HCT116 (cell line): ENCODE results near the gene PEX11G. TPM values are rescaled to one million over a fixed set of nuclear protein-coding genes. Genes with fewer than 3 reads are reported as not detected.

Experiments used
- ATAC-seq: fragments of 200-7000 bp; cut with Tn5 transposase; 2 replicates; pipeline ENCODE4 v1.9.1; 2020; ENCODE audit warnings: mild to moderate bottlenecking, moderate library complexity
- BruUV-seq: library from RNA; stranded (reverse); fragments of 400-500 nt; replicated peaks from 2 replicates; lab custom pipeline; 2021; lab: Mats Ljungman, UMichigan
- CTCF ChIA-PET: fragments of 300-600 bp; sonication (Branson Sonifier 250); formaldehyde crosslinking; loops from one replicate; lab custom pipeline; 2021; ENCODE audit warnings: antibody characterized with exemption; lab: Charles Lee
- POLR2A ChIA-PET: fragments of 300-600, 350-600 bp; sonication (Branson Sonifier 250); formaldehyde crosslinking; loops from one replicate; lab custom pipeline; 2021; ENCODE audit warnings: antibody characterized with exemption; lab: Charles Lee
- RAD21 ChIA-PET, 2 experiments: fragments of 300-600 bp; sonication (Branson Sonifier 250); formaldehyde crosslinking; loops; one replicate each; lab custom pipeline; 2023; ENCODE audit warnings: low total read pairs in 2 of 2; ENCODE audit not compliant: uncharacterized antibody in 2 of 2, unreplicated experiment in 2 of 2, low non-redundant PET in 1 of 2; lab: Charles Lee
- DNase-seq: peaks from one replicate; pipeline ENCODE4 v3.0.0-alpha.2; 2010; ENCODE audit warnings: low read depth, low spot score
- H2AFZ ChIP-seq: fragments of 200-600 bp; shearing (Covaris generic), sonication (generic); 2 replicates; pipeline ENCODE4 v1.6.1; 2017; ENCODE audit warnings: low read depth, mixed run types, mixed read lengths, antibody characterized with exemption, low read length; ENCODE audit not compliant: poor library complexity, severe bottlenecking
- H3K27ac ChIP-seq: 2 replicates; pipeline ENCODE4 v1.5.1; 2012; ENCODE audit warnings: low read depth, low read length
- H3K27me3 ChIP-seq: fragments of 200-600 bp; sonication (generic); 2 replicates; pipeline ENCODE4 v1.6.1; 2016; ENCODE audit warnings: mixed run types, low read length, mixed read lengths; ENCODE audit not compliant: insufficient read depth
- H3K36me3 ChIP-seq, 2 experiments: fragments of 200-500 bp in 1 of 2; fragments of 200-600 bp in 1 of 2; sonication (Bioruptor generic) in 1 of 2; sonication (generic) in 1 of 2; 2 replicates each; pipeline versions ENCODE4 v1.5.1 to v1.6.1; 2014 to 2016; ENCODE audit warnings: low read length in 2 of 2, inconsistent platforms in 1 of 2, mixed read lengths in 1 of 2, mixed run types in 1 of 2; ENCODE audit not compliant: insufficient read depth in 2 of 2, control insufficient read depth in 1 of 2
- H3K4me1 ChIP-seq, 2 experiments: fragments of 200-600 bp in 1 of 2; sonication (generic) in 1 of 2; 2 replicates each; pipeline versions ENCODE4 v1.5.1 to v1.6.1; 2012 to 2017; ENCODE audit warnings: low read length in 2 of 2, inconsistent platforms in 1 of 2, mild to moderate bottlenecking in 1 of 2, mixed read lengths in 1 of 2, mixed run types in 1 of 2, moderate library complexity in 1 of 2; ENCODE audit not compliant: insufficient read depth in 2 of 2, control insufficient read depth in 1 of 2
- H3K4me2 ChIP-seq: fragments of 200-600 bp; sonication (generic); 2 replicates; pipeline ENCODE4 v1.6.1; 2017; ENCODE audit warnings: mixed run types, low read length, mixed read lengths
- H3K4me3 ChIP-seq, 2 experiments: fragments of 200-600 bp in 1 of 2; sonication (generic) in 1 of 2; replicated peaks in 1 of 2; 2 replicates each; pipeline ENCODE4 v1.5.1; 2011 to 2016; ENCODE audit warnings: low read length in 2 of 2, control low read depth in 1 of 2, low read depth in 1 of 2, mild to moderate bottlenecking in 1 of 2, mixed read lengths in 1 of 2, mixed run types in 1 of 2
- H3K79me2 ChIP-seq: fragments of 200-600 bp; sonication (generic); 2 replicates; pipeline ENCODE4 v1.6.1; 2017; ENCODE audit warnings: mild to moderate bottlenecking, mixed run types, low read length, moderate library complexity, mixed read lengths; ENCODE audit not compliant: insufficient read depth
- H3K9ac ChIP-seq: fragments of 200-600 bp; sonication (generic); 2 replicates; pipeline ENCODE4 v1.6.1; 2016; ENCODE audit warnings: low read length, mixed read lengths
- H3K9me2 ChIP-seq: fragments of 200-600 bp; sonication (generic), shearing (Covaris generic); 2 replicates; pipeline ENCODE4 v1.6.1; 2017; ENCODE audit warnings: mixed run types, mild to moderate bottlenecking, moderate library complexity; ENCODE audit not compliant: insufficient read depth
- H3K9me3 ChIP-seq, 2 experiments: fragments of 200-500 bp in 1 of 2; fragments of 200-600 bp in 1 of 2; sonication (Bioruptor generic) in 1 of 2; sonication (generic) in 1 of 2; 2 replicates each; pipeline ENCODE4 v1.6.1; 2014 to 2017; ENCODE audit warnings: low read length in 2 of 2, mixed read lengths in 2 of 2, inconsistent platforms in 1 of 2, low read depth in 1 of 2, mild to moderate bottlenecking in 1 of 2, mixed run types in 1 of 2, moderate library complexity in 1 of 2; ENCODE audit not compliant: control insufficient read depth in 1 of 2, insufficient read depth in 1 of 2
- H4K20me1 ChIP-seq: fragments of 200-600 bp; sonication (generic), shearing (Covaris generic); 2 replicates; pipeline ENCODE4 v1.6.1; 2017; ENCODE audit warnings: mixed run types, mild to moderate bottlenecking, moderate library complexity; ENCODE audit not compliant: insufficient read depth
- CEBPB ChIP-seq: IDR thresholded peaks from 2 replicates; pipeline ENCODE4 v1.6.1; 2012; ENCODE audit warnings: low read depth
- ELF1 ChIP-seq: IDR thresholded peaks from 2 replicates; pipeline ENCODE4 v1.6.1; 2012; ENCODE audit warnings: low read depth, borderline replicate concordance
- EZH2 ChIP-seq: fragments of 200-600 bp; sonication (generic); IDR thresholded peaks from 2 replicates; pipeline ENCODE4 v1.6.1; 2017; ENCODE audit warnings: antibody characterized with exemption, mixed run types
- POLR2AphosphoS5 ChIP-seq: IDR thresholded peaks from 2 replicates; pipeline ENCODE4 v1.6.1; 2011; ENCODE audit warnings: mild to moderate bottlenecking, low read depth, low read length, moderate library complexity
- RAD21 ChIP-seq: IDR thresholded peaks from 2 replicates; pipeline ENCODE4 v1.6.1; 2012; ENCODE audit warnings: low read depth, mild to moderate bottlenecking
- SIN3A ChIP-seq: IDR thresholded peaks from 2 replicates; pipeline ENCODE4 v1.6.1; 2012; ENCODE audit warnings: low read depth
- TCF7L2 ChIP-seq: IDR thresholded peaks from 2 replicates; pipeline ENCODE4 v1.7.0; 2011; ENCODE audit warnings: borderline replicate concordance, inconsistent platforms; ENCODE audit not compliant: insufficient read depth, insufficient read length; ENCODE audit errors: extremely low read depth
- intact Hi-C: fragments of 100-400 bp; cut with micrococcal nuclease; formaldehyde crosslinking; loops from 2 replicates; pipeline ENCODE4 v1.10.0; 2022
- total RNA-seq: library from RNA; stranded (reverse); gene quantifications from one replicate; pipeline ENCODE4 v1.2.1, GENCODE V29; 2021; ENCODE audit not compliant: unreplicated experiment
- TF ChIP-seq, protein P1 (sequence below): IDR thresholded peaks from 2 replicates; pipeline ENCODE4 v1.6.1; 2011; ENCODE audit warnings: mild to moderate bottlenecking, low read length, moderate library complexity; ENCODE audit not compliant: insufficient replicate concordance; ENCODE audit errors: extremely low read depth
- TF ChIP-seq, protein P2 (sequence below), 3 experiments: fragments of 200-600 bp in 1 of 3; sonication (generic) in 1 of 3; IDR thresholded peaks in 2 of 3; conservative IDR thresholded peaks in 1 of 3; 2 replicates each; pipeline ENCODE4 v1.5.1; 2012 to 2017; ENCODE audit warnings: low read depth in 2 of 3, low read length in 2 of 3, antibody characterized with exemption in 1 of 3, borderline replicate concordance in 1 of 3, control low read depth in 1 of 3, mild to moderate bottlenecking in 1 of 3, mixed read lengths in 1 of 3, mixed run types in 1 of 3, moderate library complexity in 1 of 3; ENCODE audit not compliant: insufficient read depth in 1 of 3

The PEX11G gene
- total RNA-seq, 1 experiment from 2014 or later, result 6.4 TPM

- no peak for ATAC-seq
These were observed 10.5 kb downstream of the PEX11G start for GRCh38 chr19:7478173-7478842.

GRCh38 chr19:7477758-7478157 lies 11.1 kb downstream of the PEX11G start:
- Histone ChIP-seq H3K27ac (no peak overlapping the region), H3K36me3 (no peaks in the 10 kb centered on the region), H3K9ac (no peak overlapping the region), H2AFZ (no peak overlapping the region), H3K79me2 (no peaks in the 10 kb centered on the region), H3K4me3 (no peak overlapping the region), H3K27me3 (no peaks in the 10 kb centered on the region), H3K4me2 (no peak overlapping the region), H4K20me1 (no peaks in the 10 kb centered on the region), H3K9me2 (no peaks in the 10 kb centered on the region), H3K9me3 (no peaks in the 10 kb centered on the region), H3K4me1 (peaks cover 5 to 11% of the 10 kb centered on the region in 2 experiments; a peak in 2 of 4 replicates)
- intact Hi-C loops, result no loop called here
- DNase-seq, result no peak
- no peak for ATAC-seq
- ChIA-PET CTCF (no interaction called here), POLR2A (no interaction called here), RAD21 (no interaction called here)
- TF ChIP-seq ELF1 (no peak), CEBPB (no peak), SIN3A (no peak), EZH2 (no peak), POLR2AphosphoS5 (0 out of 2 replicates have a peak, but pooled peaks have one; percentile 8), TCF7L2 (no peak)
- TF ChIP-seq, protein P1, sequence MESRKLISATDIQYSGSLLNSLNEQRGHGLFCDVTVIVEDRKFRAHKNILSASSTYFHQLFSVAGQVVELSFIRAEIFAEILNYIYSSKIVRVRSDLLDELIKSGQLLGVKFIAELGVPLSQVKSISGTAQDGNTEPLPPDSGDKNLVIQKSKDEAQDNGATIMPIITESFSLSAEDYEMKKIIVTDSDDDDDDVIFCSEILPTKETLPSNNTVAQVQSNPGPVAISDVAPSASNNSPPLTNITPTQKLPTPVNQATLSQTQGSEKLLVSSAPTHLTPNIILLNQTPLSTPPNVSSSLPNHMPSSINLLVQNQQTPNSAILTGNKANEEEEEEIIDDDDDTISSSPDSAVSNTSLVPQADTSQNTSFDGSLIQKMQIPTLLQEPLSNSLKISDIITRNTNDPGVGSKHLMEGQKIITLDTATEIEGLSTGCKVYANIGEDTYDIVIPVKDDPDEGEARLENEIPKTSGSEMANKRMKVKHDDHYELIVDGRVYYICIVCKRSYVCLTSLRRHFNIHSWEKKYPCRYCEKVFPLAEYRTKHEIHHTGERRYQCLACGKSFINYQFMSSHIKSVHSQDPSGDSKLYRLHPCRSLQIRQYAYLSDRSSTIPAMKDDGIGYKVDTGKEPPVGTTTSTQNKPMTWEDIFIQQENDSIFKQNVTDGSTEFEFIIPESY, result no peak
- TF ChIP-seq, protein P2, sequence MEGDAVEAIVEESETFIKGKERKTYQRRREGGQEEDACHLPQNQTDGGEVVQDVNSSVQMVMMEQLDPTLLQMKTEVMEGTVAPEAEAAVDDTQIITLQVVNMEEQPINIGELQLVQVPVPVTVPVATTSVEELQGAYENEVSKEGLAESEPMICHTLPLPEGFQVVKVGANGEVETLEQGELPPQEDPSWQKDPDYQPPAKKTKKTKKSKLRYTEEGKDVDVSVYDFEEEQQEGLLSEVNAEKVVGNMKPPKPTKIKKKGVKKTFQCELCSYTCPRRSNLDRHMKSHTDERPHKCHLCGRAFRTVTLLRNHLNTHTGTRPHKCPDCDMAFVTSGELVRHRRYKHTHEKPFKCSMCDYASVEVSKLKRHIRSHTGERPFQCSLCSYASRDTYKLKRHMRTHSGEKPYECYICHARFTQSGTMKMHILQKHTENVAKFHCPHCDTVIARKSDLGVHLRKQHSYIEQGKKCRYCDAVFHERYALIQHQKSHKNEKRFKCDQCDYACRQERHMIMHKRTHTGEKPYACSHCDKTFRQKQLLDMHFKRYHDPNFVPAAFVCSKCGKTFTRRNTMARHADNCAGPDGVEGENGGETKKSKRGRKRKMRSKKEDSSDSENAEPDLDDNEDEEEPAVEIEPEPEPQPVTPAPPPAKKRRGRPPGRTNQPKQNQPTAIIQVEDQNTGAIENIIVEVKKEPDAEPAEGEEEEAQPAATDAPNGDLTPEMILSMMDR (IDR thresholded peaks at IDR 0.05 in 2 of 3, conservative IDR thresholded peaks at IDR 0.05 in 1 of 3; ENCODE audit: borderline replicate concordance in 1 of 3, insufficient read depth in 1 of 3, low read depth in 2 of 3, low read length in 2 of 3), result no peak
- BruUV-seq, result no TSS peak

More at GRCh38 chr19:7478173-7478842, 10.5 kb downstream of the PEX11G start:
- Histone ChIP-seq H4K20me1 (no peaks in the 10 kb centered on the region), H3K9me3 (no peaks in the 10 kb centered on the region), H3K79me2 (no peaks in the 10 kb centered on the region), H3K4me2 (no peak overlapping the region), H3K4me3 (no peak overlapping the region), H3K9me2 (no peaks in the 10 kb centered on the region), H2AFZ (no peak overlapping the region), H3K36me3 (no peaks in the 10 kb centered on the region), H3K4me1 (peaks cover 9 to 17% of the 10 kb centered on the region in 2 experiments), H3K9ac (no peak overlapping the region), H3K27me3 (no peaks in the 10 kb centered on the region), H3K27ac (no peak overlapping the region; the same call in 1 of the 2 replicates)
- DNase-seq, result no peak
- CTCF ChIA-PET, result no interaction called here
- intact Hi-C loops, result no loop called here
- POLR2A ChIA-PET, result no interaction called here
- no peak for TF ChIP-seq RAD21
- 0 out of 2 replicates have a peak, but pooled peaks have one; percentile 2 for TF ChIP-seq POLR2AphosphoS5
- no peak for TF ChIP-seq EZH2
- BruUV-seq, result no TSS peak
- RAD21 ChIA-PET, result no interaction called here
